ENCODE measurements around the gene MYO7B.

Gene MYO7B

GRCh38 chr2:127627740-127628571, 92.5 kb downstream of the MYO7B start:
- DNase-seq (ENCODE audit: low read depth): no peak

- DNase-seq (ENCODE audit: low read depth): no peak
Measured at GRCh38 chr2:127628767-127629614, 93.5 kb downstream of the MYO7B start.

GRCh38 chr2:127629637-127630036, 94.2 kb downstream of the MYO7B start:
- no peak for DNase-seq (ENCODE audit: low read depth)

GRCh38 chr2:127630096-127630863, 94.8 kb downstream of the MYO7B start:
- DNase-seq (ENCODE audit: low read depth): no peak

GRCh38 chr2:127630864-127631540, 95.5 kb downstream of the MYO7B start:
- DNase-seq (ENCODE audit: low read depth): no peak

DNA sequence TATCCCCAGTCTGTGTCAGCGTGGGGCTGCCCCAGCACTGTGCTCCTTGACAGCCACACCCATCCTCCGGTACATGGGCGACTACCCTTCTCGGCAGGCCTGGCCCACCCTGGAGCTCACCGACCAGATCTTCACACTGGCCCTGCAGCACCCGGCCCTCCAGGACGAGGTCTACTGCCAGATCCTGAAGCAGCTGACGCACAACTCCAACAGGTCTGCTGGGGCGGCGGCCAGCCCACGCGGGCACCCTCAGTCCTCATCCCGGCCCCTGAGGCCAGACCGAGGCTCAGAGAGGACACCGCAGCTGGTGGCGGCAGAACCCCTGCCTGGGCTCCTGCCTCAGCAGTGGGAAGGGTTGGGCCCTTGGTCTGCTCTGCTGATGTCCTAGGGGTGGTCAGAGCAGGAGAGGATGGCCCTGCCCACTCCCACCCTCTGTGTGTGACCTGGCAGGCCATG, 96.1 kb downstream of the MYO7B start:
- DNase-seq (ENCODE audit: low read depth): no peak

GRCh38 chr2:127631997-127632581, 96.6 kb downstream of the MYO7B start:
- no peak for DNase-seq (ENCODE audit: low read depth)

DNA sequence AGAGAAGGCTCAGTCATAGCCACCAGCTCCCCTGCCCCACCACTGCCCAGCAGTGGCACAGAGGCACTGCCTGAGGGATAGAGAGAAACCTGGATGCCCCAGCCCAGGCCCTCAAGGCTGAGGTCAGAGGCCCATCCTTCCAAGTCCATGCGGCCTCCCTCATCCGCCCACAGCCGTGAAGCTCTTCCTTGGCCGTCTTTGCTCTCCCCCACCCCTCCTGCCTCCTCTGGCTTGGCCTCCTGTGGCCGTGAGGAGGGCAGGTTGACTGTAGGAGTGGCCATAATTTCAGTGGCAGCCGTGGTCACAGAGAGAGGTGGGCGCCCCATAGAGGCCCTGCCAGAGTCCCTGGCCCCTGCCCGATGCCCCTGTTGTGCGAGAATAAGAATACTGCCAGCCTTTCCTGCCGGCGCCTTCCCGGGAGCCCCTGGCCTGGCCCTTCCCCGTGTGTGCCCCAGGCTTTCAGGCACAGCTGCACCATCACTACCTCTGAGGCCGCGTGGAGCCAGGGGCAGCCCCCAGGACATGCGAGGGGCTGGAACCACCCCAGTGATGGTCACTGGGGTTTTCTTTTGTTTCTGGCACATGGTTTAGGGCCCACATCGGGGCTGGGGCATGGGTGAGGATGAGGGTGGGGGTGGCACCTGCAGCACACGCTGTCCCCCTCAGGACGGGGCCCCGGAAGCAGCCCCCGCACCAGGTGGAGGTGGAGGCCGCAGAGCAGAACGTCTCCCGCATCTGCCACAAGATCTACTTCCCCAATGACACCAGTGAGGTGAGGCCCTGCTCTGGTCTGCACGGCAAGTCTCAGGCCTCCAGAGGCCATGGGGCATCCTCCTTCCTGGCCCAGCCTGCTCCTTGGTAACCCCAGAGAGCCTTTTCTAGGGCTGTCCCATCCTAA, 97.4 kb downstream of the MYO7B start:
- no peak for DNase-seq (ENCODE audit: low read depth)

GRCh38 chr2:127633556-127634065, 98.1 kb downstream of the MYO7B start:
- DNase-seq (ENCODE audit: low read depth): no peak

GRCh38 chr2:127634066-127634617, 98.7 kb downstream of the MYO7B start:
- no peak for DNase-seq (ENCODE audit: low read depth)

DNA sequence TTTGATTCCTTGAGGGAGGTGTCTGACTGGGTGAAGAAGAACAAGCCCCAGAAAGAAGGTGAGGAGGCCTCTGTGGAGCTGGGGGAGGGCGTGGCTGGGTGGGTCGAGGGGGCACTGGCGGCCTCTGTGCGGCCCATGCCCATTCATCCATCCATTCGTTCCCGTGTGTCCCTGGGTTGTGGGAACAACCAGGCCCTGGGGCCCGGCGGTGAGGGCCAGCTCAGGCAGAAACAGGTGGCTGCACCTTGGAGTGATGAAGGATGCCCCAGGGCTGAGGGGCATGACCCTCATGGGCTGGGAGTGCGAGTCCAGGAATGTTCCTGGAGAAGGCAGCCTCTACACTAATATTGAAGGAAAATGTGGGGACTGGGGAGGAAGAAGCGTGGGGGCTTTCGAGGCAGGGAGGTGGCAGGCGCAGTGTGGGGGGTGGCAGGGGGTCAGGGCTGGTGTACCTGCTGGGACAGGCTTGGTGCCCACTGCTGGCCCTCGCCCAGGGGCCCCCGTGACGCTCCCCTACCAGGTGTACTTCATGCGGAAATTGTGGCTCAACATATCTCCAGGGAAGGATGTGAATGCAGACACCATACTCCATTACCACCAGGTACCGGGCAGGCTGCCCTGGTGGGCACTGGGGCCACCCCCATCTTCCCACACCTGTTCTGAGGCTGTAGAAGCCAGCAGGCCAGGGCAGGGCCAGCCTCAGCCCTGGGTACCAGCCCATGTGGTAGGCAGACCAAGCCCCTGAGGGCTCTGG, 99.3 kb downstream of the MYO7B start:
- no peak for DNase-seq (ENCODE audit: low read depth)

GRCh38 chr2:127635380-127636237, 100.1 kb downstream of the MYO7B start:
- no peak for DNase-seq (ENCODE audit: low read depth)

DNA sequence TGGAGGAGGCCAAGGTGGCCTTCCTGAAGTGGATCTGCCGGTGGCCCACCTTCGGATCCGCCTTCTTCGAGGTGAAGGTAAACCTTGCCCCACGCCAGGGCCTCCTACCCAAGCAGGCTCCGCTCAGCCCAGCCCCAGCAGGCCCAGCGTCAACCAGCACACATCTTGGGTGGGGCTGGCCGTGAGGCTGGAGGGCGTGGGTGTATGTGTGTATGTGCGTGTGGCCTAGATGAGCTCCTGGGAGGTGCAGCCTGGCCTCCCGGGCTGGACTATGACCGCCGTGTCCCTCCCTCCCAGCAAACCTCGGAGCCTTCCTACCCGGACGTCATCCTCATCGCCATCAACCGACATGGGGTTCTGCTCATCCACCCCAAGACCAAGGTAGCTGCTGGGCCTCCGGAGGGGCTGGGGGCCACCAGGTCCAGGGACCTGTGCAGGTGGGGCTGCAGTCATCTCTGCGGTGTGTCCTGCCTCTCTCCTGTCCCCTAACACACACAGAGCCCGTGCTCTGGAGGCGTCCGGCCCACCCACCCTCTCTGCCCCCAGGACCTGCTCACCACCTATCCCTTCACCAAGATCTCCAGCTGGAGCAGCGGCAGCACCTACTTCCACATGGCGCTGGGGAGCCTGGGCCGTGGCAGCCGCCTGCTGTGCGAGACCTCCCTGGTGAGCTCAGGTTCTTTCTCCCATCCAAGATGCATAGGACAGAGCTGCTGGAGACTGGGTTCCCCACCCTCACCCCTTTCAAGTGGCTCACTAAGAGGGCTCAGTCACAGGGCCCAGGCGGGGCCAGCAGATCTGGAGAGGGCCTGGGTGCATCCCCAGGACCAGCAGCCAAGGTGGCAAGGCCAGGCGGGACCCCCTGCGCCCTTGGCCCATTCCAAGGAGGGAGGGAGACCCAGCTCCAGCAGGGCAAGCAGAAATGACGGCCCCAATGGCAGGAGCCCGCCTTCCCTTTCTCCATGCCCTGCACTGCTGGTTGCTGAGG, 101.1 kb downstream of the MYO7B start:
- DNase-seq (ENCODE audit: low read depth): no peak

DNA sequence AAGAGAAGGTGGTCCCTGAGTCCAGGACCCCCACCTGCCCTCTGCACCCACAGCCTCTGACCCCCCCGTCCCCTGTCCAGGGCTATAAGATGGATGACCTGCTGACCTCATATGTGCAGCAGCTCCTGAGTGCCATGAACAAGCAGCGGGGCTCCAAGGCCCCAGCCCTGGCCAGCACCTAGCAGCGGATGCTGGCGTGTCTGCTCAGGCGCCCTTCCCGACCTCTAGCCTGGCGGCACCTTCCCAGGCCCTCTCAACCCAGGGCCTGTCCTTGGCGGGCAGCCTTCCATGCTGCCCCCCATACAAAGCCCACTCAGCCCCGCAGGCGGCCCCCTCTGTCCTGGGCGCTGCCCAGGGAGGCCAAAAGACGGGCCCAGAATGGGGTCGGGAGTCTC, 101.8 kb downstream of the MYO7B start:
- no peak for DNase-seq (ENCODE audit: low read depth)

- DNase-seq (ENCODE audit: low read depth): no peak
Measured at GRCh38 chr2:127637725-127638252, 102.3 kb downstream of the MYO7B start.

- no peak for DNase-seq (ENCODE audit: low read depth)
Measured at GRCh38 chr2:127638361-127639110, 103.1 kb downstream of the MYO7B start.

Data from activated T-cell treated with anti-CD3 and anti-CD28 coated beads for 1 hour (primary cell).